HuH-7.5 (cell line): Measurements from ENCODE around the gene CETP.

Source experiments
- DNase-seq: peaks from one replicate; pipeline ENCODE4 v3.0.0; 2011; ENCODE audit warnings: low spot score

The CETP gene

DNA sequence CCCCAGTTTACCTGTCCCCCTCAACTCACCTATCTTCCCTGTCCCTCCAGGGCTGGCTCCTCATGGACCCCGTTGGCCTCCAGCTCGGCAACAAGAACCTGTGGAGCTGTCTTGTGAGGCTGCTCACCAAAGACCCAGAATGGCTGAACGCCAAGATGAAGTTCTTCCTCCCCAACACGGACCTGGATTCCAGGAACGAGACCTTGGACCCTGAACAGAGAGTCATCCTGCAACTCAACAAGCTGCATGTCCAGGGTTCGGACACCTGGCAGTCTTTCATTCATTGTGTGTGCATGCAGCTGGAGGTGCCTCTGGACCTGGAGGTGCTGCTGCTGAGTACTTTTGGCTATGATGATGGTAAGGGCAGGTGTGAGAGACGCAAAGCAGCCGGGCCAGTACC is 58.9 kb downstream of the CETP start:
- no peak for DNase-seq

DNA sequence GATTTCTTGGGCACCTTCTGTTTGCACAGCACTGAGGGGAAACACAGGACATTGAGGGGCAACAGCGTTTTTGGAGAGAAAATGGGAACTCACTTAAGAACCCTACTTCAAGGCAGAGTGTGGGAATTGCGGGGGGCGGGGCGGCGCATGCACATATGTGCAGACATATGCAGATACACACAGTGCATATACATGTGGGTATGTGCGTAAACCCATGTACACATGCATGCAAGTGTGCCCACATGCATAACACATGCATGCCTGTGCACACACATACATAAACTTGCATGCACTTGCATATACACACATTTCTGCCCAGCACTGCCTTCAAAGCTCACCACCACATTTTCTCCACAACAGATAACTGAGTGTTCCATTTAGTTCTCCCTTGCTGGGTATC is 60.0 kb downstream of the CETP start:
- DNase-seq, result no peak

DNA sequence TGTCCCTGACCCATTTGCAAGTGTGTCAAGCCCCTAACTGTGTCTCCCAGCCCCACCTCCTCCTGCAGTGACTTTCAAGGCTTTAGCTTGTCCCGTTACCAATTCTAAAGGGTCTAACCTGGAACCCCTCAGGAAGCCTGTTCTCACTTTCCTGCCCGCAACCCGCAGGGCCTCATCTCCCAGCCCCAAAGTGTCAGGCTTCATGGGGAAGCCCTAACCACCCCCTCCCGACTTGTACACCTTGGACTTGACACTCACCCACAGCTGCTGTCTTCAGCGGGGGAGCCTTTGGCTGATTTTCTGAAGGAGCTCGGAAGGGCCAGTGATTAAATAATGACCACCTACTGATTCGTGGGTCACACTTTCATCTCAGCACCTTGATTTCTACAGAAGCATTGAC is 60.7 kb downstream of the CETP start:
- DNase-seq, result no peak

DNA sequence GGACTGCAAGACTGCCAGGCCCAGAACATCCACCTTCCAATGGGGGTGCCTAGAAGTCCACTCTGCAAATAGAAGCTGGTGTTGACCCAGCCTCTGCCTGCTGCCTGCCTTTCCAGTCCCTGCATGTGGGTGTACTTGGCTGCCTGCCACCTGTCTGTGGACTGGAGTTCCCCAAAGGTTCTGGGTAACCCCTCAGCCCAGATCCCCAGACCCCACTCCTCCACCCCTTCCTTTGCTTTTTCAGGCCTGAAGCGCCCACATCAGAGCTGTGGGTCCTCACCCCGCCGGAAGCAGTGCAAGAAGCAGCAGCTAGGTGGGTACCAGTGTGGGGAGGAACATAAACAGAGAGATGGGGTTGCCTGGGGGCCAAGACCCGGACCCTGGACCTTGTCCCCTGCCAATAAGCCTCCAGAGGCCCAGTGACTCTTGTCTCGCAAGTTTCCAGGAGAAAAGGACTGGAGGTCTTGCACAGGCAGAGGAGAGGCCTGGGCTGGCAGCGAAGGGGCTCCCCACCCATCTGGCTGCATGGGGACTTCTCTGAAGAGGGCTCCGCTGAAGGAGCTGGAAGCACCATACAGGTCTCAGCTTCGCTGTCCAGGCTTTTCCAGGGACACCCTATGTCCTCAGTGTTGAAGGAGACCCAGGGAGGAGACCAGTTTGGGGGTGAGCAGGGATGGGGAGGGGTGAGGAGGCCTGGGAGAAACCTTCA is 61.9 kb downstream of the CETP start:
- DNase-seq, result no peak

DNA sequence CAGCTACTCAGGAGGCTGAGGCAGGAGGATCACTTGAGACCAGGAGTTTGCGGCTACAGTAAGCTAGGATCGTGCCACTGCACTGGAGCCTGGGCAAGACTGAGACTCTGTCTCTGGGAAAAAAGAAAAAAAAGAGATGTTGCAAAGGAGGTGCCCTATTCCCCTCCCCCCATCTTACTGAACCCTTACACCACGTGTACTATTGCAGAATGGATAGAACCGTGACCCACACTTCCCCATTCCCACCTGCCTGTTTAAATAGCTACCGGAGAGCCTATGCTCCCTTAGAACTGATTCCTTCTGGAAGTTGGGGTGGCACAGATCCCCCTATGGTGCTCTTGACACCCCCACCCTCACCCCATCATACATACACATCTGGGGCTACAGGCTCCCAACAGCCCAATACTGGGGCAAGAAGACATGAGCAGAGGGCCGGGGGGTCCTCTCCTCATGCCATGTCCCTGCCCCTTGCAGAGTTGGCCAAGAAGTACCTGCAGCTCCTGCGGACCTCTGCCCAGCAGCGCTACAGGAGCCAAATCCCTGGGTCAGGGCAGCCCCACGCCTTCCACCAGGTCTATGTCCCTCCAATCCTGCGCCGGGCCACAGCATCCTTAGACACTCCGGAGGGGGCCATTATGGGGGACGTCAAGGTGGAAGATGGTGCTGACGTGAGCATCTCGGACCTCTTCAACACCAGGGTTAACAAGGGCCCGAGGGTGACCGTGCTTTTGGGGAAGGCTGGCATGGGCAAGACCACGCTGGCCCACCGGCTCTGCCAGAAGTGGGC is 63.3 kb downstream of the CETP start:
- no peak for DNase-seq

DNA sequence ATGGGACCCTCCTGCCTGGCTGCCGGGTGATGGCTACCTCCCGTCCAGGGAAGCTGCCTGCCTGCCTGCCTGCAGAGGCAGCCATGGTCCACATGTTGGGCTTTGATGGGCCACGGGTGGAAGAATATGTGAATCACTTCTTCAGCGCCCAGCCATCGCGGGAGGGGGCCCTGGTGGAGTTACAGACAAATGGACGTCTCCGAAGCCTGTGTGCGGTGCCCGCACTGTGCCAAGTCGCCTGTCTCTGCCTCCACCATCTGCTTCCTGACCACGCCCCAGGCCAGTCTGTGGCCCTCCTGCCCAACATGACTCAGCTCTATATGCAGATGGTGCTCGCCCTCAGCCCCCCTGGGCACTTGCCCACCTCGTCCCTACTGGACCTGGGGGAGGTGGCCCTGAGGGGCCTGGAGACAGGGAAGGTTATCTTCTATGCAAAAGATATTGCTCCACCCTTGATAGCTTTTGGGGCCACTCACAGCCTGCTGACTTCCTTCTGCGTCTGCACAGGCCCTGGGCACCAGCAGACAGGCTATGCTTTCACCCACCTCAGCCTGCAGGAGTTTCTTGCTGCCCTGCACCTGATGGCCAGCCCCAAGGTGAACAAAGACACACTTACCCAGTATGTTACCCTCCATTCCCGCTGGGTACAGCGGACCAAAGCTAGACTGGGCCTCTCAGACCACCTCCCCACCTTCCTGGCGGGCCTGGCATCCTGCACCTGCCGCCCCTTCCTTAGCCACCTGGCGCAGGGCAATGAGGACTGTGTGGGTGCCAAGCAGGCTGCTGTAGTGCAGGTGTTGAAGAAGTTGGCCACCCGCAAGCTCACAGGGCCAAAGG is 64.4 kb downstream of the CETP start:
- no peak for DNase-seq

DNA sequence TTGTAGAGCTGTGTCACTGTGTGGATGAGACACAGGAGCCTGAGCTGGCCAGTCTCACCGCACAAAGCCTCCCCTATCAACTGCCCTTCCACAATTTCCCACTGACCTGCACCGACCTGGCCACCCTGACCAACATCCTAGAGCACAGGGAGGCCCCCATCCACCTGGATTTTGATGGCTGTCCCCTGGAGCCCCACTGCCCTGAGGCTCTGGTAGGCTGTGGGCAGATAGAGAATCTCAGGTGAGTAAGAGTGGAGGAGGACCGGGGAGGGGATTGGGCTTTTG is 65.0 kb downstream of the CETP start:
- no peak for DNase-seq

DNA sequence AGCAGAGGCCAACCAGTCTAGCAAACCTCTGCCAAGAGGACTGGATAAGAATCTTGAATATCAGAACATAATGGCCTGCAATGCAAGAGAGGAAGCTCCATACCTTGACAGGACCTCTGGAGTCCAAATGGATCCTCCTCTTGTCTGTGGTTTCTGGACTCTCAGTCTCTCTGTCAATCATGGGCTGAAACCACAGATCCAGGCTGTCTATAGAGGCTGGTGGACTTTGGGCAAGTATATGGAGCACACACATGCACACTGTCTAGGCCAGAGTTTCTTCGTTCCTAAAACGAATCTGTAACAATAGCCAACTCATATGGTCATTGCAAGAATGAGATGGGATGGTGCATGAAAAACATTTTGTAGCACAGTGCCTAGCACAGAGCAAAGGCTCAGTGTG is 65.3 kb downstream of the CETP start:
- DNase-seq, result no peak

DNA sequence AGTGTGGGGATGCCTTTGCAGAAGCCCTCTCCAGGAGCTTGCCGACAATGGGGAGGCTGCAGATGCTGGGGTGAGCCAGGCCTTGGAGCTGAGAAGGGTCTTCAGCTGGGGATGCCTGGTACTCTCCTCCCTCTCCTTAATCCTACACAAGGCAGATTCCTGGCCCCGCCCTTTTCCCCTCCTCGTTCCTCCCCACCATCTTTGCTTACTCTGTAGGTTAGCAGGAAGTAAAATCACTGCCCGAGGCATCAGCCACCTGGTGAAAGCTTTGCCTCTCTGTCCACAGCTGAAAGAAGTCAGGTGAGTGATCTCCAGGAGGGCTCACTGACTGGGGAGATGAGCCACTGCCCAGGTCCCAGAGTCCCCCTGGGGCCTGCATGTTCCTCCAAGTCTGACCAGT is 66.3 kb downstream of the CETP start:
- DNase-seq, result no peak

DNA sequence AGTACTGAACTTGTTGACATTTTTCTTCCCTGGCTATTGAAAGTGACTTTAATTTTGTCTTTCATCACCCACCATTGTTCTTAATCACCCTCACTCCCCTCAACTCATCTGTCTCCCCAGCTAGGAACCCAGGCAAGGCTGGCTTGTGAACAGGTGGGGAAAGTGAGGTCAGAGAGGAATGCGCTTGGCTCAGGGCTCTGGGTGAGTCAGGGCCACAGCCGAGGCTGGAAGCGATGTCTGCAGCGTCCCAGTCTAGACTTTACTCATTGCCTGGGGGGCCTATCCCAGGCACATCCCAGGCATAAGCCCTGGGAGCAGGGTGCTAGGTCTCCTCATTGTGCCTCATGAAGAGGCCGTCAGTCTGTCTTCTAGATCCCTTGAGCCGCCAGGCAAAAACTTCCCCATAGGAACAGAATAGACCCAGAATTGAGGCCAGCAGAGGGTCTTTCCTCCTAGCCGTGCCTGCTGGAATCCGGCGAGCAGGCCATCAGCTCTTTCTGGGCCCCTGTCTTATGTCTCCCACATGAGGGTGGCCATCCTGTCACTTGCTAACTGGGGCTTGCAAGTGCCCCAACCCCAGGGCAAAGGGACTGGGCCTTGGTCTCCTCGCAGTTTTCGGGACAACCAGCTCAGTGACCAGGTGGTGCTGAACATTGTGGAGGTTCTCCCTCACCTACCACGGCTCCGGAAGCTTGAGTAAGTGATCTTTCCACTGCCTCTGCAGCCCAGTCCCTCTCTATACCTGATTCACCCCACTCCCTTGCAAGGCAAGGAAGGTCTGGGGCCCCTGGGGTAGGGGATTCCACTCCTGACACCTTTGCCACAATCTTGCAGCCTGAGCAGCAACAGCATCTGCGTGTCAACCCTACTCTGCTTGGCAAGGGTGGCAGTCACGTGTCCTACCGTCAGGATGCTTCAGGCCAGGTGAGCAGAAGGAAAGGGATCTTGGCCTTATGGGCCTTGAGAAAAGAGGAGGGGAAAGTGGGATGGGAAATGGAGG is 67.7 kb downstream of the CETP start:
- DNase-seq, result no peak

DNA sequence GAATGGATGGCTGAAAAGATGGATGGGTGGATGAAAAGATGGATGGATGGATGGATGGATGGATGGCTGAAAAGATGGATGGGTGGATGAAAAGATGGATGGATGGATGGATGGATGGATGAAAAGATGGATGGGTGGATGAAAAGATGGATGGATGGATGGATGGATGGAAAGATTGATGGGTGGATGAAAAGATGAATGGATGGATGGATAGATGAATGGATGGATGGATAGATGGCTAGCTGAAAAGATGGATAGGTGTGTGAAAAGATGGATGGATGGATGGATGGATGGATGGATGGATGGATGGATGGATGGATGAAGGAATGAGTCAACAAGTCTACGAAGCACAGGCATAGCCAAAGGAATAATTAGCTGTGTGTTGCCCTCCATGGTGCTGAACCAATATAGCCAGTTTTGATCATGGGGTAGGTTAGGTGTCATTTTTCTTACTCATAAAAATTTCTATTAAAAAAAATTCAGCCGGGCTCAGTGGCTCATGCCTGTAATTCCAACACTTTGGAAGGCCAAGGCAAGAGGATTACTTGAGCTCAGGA is 68.7 kb downstream of the CETP start:
- no peak for DNase-seq

DNA sequence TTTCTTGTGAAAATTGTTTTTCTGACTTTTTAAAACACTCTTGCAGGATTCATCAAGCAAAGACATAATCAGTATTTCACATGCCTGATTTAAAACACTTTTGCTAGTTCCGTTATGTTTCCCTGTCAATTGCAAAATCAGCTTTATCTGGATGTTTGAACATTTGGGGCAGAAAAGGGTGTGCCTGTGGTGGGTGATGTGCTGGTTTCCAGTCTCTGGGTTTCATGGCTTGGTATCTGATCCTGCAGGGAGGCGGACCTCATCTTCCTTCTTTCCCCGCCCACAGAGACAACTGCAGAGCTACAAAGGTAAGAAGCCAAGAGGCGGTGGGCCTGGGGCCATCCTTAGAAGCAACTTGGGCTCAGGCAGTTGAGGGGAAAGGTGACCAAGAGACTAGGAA is 69.4 kb downstream of the CETP start:
- no peak for DNase-seq

DNA sequence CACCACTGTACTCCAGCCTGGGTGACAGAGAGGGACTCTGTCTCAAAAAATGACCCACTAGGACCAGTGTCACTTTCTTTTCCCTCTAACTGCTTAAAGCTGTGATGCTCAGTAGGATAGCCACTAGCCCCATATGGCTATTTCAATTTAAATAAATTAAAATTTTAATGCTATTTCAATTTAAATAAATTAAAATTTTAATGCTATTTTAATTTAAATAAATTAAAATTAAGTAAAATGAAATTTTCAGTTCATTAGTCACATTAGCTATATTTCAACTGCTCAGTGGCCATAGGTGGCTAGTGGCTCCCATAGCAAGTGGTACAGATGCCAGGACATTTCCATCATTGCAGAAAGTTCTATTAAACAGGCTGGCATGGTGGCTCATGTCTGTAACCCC is 70.6 kb downstream of the CETP start:
- no peak for DNase-seq

DNA sequence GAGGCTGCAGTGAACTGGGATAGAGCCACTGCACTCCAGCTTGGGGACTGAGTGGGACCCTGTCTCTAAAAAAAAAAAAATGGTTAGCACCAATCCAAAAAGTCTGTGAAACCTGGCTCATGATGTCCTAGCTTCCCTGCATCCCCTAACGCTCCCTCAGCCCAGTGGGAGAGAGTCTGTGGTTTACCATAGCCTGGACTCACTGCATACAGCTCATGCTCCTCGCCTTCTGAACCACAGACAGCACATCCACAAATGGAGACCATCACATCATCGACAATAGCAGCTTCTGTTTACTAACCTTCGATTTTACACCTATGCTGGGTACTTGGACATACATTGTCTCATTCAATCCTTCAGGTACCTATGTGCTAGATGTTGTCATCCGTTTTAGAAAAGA is 71.2 kb downstream of the CETP start:
- no peak for DNase-seq
